Activated T-helper 9 cell treated with anti-CD3 and anti-CD28 coated beads, Interleukin-2, amount 50 U/mL, for 16 hours (primary cell): ENCODE results near the gene ST8SIA1.

Source experiments
- DNase-seq: peaks from one replicate; pipeline ENCODE4 v3.0.0-alpha.2; 2020; ENCODE audit warnings: low read depth

The ST8SIA1 gene

GRCh38 chr12:22329621-22330020 is 4.9 kb downstream of the ST8SIA1 start:
- no peak for DNase-seq

- no peak for DNase-seq
Measured at GRCh38 chr12:22325218-22325617, 9.3 kb downstream of the ST8SIA1 start.

DNA sequence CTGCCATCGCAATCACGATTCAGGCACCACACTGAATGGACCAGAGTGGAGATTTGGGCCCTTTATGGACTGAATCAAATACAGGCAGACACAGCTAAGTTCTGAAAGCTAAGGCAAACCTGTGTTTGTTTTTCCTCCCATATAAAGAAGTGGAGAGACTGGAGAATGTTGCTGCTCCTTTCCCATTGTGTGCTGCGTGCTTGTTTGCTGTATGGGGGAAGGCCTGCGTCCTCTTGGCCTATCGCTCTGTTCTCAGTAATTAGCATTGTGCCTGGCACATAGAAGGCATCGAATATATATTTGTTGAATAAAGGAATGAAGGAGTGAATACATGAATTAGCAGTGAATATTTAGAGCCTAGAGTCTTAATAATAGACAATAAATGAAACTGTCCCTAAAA is 12.4 kb downstream of the ST8SIA1 start:
- DNase-seq, result no peak

DNA sequence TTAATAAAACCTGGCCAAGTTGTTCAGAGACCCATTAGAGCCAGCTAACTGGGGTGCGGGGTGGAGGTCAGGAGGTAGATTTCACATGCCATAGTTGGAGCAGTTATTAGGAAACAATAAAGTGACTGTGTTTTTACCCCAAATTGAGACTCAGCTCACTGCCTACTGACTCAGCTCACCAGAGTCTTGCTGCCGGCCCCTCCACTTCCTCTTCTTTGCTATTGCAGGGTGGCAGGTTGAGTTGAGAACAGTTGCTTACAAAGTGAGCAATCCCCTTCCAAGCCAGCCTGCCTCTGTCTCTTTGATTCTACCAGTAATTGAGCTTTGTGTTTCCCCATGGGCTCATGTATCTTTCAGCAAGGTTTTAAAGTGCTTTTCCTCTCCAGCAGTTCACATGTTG is 12.9 kb downstream of the ST8SIA1 start:
- peak; percentile 5 for DNase-seq

GRCh38 chr12:22321018-22321605 is 13.4 kb downstream of the ST8SIA1 start:
- DNase-seq, result no peak

DNA sequence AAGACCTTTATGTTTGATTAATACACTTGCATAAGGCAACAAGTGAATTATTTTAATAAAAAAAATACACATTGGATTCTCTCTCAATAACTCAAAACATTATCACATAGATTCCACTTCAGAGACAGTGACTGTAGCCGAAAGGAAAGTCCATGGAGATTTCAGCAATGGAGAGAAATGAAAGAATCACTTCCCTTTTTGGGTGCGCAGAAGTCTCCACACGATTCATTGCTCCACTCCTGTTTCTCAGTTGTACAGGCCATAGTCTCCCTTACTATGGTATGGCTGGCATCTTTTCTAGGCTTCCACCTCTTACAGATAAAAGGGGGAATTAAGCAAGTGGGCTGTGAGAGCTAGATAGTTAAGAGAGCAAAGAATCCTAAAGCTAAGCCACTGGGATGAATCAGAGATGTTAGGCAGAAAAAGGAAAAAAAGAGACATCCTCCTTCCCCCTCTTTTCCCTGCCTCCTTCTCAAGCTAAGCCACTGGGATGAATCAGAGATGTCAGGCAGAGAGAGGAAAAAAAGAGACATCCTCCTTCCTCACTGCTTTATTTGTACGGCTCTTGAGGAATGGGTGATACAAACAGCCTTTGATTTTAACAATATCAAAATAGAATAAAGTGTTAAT is 16.3 kb downstream of the ST8SIA1 start:
- DNase-seq, result no peak

GRCh38 chr12:22313963-22314330 is 20.6 kb downstream of the ST8SIA1 start:
- no peak for DNase-seq

DNA sequence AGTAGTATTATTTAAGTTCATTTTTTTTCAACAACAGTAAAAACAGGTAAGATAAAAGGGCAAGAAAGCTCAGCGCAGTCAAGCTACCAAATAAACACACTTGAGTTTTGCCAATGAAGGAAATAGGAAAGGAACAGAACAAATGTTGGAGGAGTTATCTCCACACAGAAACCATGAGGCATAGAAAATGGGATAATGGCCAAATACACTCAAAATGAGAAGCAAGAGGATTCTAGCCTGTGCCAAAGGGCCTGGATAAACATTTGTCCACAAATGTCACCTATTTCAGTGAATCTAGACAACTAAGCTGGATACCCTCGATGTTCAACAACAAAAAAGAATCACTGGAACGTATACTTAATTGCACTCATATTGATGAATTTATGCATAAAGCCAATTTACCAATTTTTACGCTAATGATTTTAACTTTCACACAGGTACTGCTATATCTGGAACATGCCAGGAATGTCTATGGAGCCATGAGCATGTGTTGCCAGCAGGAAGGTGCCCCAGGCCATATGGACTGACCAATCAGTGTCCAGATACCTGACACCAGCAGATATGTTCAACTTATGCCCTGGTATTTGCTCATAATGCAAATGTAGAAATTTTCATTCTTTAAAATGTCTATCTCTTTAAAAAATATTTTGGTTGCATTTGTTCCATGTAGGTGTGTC is 21.1 kb downstream of the ST8SIA1 start:
- DNase-seq, result no peak

- DNase-seq, result no peak
Measured at GRCh38 chr12:22312336-22312735, 22.2 kb downstream of the ST8SIA1 start.

- no peak for DNase-seq
Measured at GRCh38 chr12:22310709-22311108, 23.8 kb downstream of the ST8SIA1 start.

DNA sequence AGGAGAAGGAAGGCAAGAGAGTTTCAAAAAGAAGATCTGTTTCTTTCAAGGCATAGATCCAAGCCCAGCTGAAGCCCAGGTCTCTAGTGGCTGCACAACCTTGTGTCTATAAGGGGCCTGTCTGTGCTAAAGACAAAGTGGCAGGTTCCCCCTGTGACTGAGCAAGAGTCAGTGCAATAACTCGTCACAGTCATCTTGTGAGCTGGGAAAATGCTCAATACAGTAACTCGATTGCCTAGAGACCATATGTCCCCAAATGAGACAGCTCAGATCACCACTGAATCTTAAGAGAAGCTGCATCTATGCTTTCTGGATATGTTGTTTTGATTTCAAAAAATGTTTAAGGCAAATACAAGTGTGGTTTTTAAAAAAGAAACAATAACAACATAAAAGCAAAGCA is 24.2 kb downstream of the ST8SIA1 start:
- no peak for DNase-seq

DNA sequence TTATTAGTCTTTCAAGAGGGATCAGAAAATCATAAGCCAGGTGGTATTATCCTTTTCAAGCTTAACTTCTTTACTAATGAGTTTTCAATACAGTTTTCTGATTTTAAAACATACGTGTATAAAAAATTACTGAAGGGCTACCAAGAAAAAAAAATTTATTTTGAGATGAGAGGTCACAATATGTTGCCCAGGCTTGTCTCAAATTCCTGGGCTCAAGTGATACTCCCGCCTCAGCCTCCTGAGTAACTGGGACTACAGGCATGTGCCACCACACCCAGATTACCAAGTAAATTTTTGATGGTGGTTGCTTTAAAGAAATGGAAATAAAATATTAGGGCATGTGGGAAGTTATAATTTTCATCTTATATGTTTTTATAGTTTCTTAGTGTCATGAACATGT is 26.7 kb downstream of the ST8SIA1 start:
- DNase-seq, result no peak

- DNase-seq, result no peak
Measured at GRCh38 chr12:22306311-22306710, 28.2 kb downstream of the ST8SIA1 start.

DNA sequence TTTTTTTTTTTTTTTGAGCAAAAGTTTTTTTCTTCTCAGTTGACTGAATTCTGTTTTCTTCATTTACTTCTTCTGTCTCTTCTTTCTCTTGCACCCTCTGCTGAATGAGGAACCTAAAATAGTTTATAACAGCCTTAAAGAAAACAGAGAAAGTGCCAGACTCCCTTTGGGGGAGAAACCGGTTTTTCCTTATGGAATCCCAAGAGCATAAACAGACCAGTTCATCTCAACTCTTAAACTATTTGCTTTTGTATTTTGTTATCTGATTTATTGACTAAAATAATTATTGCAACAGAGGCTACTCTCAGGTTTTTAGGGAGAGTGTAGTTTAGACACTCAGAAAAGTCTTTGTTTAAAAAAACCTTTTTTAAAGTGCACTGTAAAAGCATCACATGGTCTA is 30.2 kb downstream of the ST8SIA1 start:
- no peak for DNase-seq

GRCh38 chr12:22299294-22299912 is 35.1 kb downstream of the ST8SIA1 start:
- DNase-seq, result no peak

DNA sequence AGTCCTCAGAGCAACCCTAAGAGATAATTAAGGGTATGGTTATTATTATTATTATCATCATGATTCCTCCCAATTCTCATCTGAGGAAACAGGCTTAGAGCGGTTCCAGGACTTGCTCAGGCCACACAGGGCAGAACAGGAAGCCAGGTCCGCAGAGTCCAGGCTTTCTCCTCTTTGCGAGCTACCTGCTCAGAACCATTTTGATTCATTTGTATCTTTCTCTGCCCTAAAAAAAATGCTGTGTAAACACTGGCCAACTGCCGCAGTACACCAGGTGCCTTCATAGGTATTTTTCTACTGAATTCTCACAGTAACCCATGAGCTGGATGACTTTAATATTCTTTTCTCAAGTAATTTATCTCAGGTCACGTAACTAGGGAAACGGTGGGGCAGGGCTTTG is 45.3 kb downstream of the ST8SIA1 start:
- DNase-seq, result no peak

DNA sequence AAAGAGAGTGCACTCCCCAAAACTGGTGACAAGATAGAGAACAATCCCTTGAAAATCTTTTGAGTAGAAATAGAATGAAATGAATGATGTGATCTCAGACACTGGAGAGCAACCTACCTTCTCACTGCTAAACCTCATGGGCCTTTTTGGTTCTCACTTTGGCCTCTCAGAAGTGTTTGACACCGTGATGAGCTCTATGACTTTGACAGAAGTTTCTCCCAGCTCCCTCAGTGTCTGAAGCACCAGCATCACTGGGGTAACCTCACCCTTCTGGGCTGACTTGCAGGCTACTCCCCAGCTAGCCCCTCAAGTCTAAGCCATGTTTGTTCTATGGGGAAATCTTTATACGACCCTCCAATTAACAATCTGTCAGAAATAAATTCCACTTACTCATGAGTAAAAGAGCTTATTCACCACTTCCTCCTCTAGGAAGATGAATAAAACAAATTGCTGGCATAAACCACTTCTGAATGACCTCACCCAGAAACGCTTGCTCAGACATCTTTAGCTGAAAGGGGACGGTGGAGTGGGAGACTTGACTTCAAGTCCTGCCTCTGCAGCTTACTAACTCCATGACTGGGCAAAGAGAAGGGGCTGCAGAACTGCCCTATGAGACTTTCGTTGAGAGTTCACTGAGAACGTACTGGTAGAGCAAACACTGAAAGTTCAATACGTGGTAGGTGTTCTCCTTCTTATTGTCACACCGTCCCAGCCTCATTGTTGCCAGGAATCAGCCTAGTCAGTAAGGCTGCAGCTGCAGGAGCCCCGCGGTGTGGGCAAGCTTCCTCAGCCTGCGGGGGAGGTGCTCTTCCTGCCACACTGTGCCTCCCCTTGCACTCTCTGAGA is 46.5 kb downstream of the ST8SIA1 start:
- DNase-seq, result peak; percentile 2

GRCh38 chr12:22287101-22287500 is 47.4 kb downstream of the ST8SIA1 start:
- DNase-seq, result no peak

- DNase-seq, result no peak
Measured at GRCh38 chr12:22286569-22286968, 47.9 kb downstream of the ST8SIA1 start.

GRCh38 chr12:22285846-22286245 is 48.7 kb downstream of the ST8SIA1 start:
- DNase-seq, result no peak

DNA sequence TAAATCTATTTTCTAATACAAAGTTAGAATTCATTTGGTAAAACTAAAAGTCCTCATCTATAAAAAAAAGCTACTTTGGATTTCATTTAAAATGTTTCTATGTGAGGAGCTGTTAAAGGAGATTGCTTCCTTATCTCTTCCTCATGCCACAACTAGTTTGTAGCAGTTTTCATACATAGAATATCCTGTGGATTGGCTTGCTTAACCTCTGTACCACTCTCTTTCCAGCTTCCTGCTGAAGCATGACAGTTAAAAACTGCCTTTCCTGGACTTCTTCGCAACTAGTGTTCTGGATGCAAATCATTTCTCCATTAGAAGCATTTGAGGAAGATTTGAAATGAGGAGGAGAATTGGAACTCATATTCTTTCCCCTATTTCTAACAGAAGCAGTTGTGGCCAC is 49.6 kb downstream of the ST8SIA1 start:
- DNase-seq, result no peak

DNA sequence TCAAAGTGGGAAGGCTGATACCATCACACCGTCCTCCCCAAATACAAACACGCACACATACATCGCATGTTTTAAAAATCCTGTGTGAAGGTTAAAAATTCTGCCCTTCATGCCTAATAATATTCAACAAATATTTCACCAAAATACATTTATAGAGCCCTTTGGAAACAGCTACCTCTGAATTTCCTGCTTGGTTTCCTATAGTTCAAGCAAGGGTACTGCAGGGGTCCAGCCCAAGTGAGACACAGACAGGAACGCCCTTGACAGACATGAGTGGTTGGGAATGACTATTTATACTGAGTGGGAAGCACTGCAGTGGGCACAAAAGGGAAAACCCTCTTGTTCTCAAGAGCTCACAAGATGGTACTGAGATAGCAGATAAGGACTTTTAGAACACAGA is 51.0 kb downstream of the ST8SIA1 start:
- DNase-seq, result no peak
